ENCODE results near the gene SDK1. TPM values are rescaled to one million over a fixed set of nuclear protein-coding genes. Genes with fewer than 3 reads are reported as not detected.

The SDK1 gene
- total and polyA plus RNA-seq, 2 donors, result 3.2 to 7.8 TPM

DNA sequence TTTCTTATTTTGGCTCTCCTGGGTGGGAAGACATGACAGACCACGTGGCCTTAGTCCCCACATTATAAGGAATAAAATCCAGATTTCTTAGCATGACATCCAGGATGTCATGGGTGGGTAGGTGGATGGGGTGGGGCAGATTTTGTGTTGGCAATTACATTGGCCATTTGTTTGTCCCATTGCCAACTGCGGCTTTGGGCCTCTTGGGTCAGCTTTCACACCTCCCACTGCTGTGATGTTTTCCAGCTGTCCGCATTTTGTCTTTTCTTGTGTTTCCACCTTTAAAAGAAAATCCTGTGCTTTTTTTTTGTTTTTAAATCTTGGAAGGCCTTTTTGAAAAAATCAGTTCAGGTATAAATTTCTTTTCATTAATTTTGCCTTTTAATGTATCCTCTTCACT lies 237.0 kb downstream of the SDK1 start:
- Histone ChIP-seq H3K4me3 (ENCODE audit: low read length in 2 of 2) (no peak overlapping the region), H3K9me3 (ENCODE audit: control insufficient read depth in 2 of 2, insufficient read depth in 1 of 2, low read length in 1 of 2) (no peaks in the 10 kb centered on the region), H3K27ac (ENCODE audit: low read depth in 1 of 2, low read length in 1 of 2) (no peak overlapping the region), H3K27me3 (ENCODE audit: control insufficient read depth in 2 of 2, insufficient read depth in 1 of 2, low read length in 1 of 2) (no peaks in the 10 kb centered on the region), H3K36me3 (ENCODE audit: control insufficient read depth in 2 of 2, insufficient read depth in 2 of 2, low read length in 1 of 2) (no peaks in the 10 kb centered on the region), H3K4me1 (ENCODE audit: control insufficient read depth in 2 of 2, insufficient read depth in 2 of 2, low read length in 2 of 2) (no peaks in the 10 kb centered on the region)
- 92% methylated on average over 3 of the region's 3 CpGs for WGBS
- DNase-seq (ENCODE audit: low read depth in 6 of 9, low spot score in 9 of 9), result no peak

GRCh38 chr7:3540456-3541220 lies 239.6 kb downstream of the SDK1 start:
- WGBS, result 91% methylated on average over 5 of the region's 5 CpGs
- H3K27ac ChIP-seq (ENCODE audit: low read depth in 1 of 2, low read length in 1 of 2), result no peak overlapping the region

DNA sequence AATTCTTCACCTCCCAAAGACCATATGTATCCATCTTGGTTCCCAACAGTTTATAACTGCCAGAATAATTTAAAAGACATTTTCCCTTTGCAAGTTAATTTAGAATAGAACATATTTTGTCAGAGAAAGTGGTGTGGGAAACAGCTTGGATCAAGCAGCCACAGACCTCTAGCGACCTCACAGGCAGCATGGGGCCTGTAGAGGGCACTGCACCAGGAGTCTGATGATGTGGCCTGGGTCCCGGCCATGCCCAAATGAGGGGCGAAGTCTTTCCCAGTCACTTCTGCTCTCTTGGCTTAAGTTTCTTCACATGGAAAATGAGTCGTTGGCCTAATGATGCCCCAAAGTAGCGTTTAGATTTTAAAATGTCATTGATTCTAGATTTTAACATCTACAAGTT lies 243.2 kb downstream of the SDK1 start:
- H3K27me3 ChIP-seq (ENCODE audit: control insufficient read depth in 2 of 2, insufficient read depth in 1 of 2, low read length in 1 of 2), result no peaks in the 10 kb centered on the region
- H3K4me3 ChIP-seq (ENCODE audit: low read length in 2 of 2), result no peak overlapping the region
- 78% methylated on average over 5 of the region's 5 CpGs for WGBS
- no peaks in the 10 kb centered on the region for H3K4me1 ChIP-seq (ENCODE audit: control insufficient read depth in 2 of 2, insufficient read depth in 2 of 2, low read length in 2 of 2)
- H3K9me3 ChIP-seq (ENCODE audit: control insufficient read depth in 2 of 2, insufficient read depth in 1 of 2, low read length in 1 of 2), result no peaks in the 10 kb centered on the region
- no peak for DNase-seq (ENCODE audit: low read depth in 6 of 9, low spot score in 9 of 9)
- no peaks in the 10 kb centered on the region for H3K36me3 ChIP-seq (ENCODE audit: control insufficient read depth in 2 of 2, insufficient read depth in 2 of 2, low read length in 1 of 2)
- H3K27ac ChIP-seq (ENCODE audit: low read depth in 1 of 2, low read length in 1 of 2), result no peak overlapping the region

More at GRCh38 chr7:3540456-3541220, 239.6 kb downstream of the SDK1 start:
- Histone ChIP-seq H3K4me1 (ENCODE audit: control insufficient read depth in 2 of 2, insufficient read depth in 2 of 2, low read length in 2 of 2) (no peaks in the 10 kb centered on the region), H3K4me3 (ENCODE audit: low read length in 2 of 2) (no peak overlapping the region), H3K36me3 (ENCODE audit: control insufficient read depth in 2 of 2, insufficient read depth in 2 of 2, low read length in 1 of 2) (no peaks in the 10 kb centered on the region), H3K9me3 (ENCODE audit: control insufficient read depth in 2 of 2, insufficient read depth in 1 of 2, low read length in 1 of 2) (no peaks in the 10 kb centered on the region), H3K27me3 (ENCODE audit: control insufficient read depth in 2 of 2, insufficient read depth in 1 of 2, low read length in 1 of 2) (no peaks in the 10 kb centered on the region)
- no peak for DNase-seq (ENCODE audit: low read depth in 6 of 9, low spot score in 9 of 9)

DNA sequence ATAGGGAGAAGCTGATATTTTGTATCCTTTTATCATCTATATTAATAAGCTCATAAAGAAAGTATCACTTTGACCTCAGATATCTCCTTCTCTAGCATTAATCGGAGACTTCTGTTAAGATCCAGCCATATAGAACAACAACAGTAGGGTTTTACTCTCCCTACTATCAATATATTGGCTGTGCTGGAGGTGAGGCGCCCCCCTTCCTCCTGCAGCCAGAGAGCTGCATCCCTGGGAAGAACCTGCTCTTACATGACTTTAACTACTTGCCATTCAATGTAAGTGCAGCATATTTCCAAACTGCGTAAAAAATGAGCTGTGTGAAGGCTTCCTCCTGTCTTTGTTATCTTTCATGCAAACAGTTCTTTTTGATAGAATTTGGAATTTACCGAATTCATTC lies 247.8 kb downstream of the SDK1 start:
- Histone ChIP-seq H3K27ac (ENCODE audit: low read depth in 1 of 2, low read length in 1 of 2) (no peak overlapping the region), H3K27me3 (ENCODE audit: control insufficient read depth in 2 of 2, insufficient read depth in 1 of 2, low read length in 1 of 2) (no peaks in the 10 kb centered on the region), H3K4me3 (ENCODE audit: low read length in 2 of 2) (no peak overlapping the region), H3K9me3 (ENCODE audit: control insufficient read depth in 2 of 2, insufficient read depth in 1 of 2, low read length in 1 of 2) (no peaks in the 10 kb centered on the region), H3K4me1 (ENCODE audit: control insufficient read depth in 2 of 2, insufficient read depth in 2 of 2, low read length in 2 of 2) (no peaks in the 10 kb centered on the region), H3K36me3 (ENCODE audit: control insufficient read depth in 2 of 2, insufficient read depth in 2 of 2, low read length in 1 of 2) (no peaks in the 10 kb centered on the region)
- WGBS, result 67% methylated on average over 4 of the region's 4 CpGs
- no peak for DNase-seq (ENCODE audit: low read depth in 6 of 9, low spot score in 9 of 9)

- Histone ChIP-seq H3K4me3 (ENCODE audit: low read length in 2 of 2) (no peak overlapping the region), H3K4me1 (ENCODE audit: control insufficient read depth in 2 of 2, insufficient read depth in 2 of 2, low read length in 2 of 2) (no peaks in the 10 kb centered on the region), H3K27me3 (ENCODE audit: control insufficient read depth in 2 of 2, insufficient read depth in 1 of 2, low read length in 1 of 2) (no peaks in the 10 kb centered on the region), H3K27ac (ENCODE audit: low read depth in 1 of 2, low read length in 1 of 2) (peak overlapping the region in 1 of 2 donors; percentile 46), H3K36me3 (ENCODE audit: control insufficient read depth in 2 of 2, insufficient read depth in 2 of 2, low read length in 1 of 2) (no peaks in the 10 kb centered on the region), H3K9me3 (ENCODE audit: control insufficient read depth in 2 of 2, insufficient read depth in 1 of 2, low read length in 1 of 2) (no peaks in the 10 kb centered on the region)
- no peak for DNase-seq (ENCODE audit: low read depth in 6 of 9, low spot score in 9 of 9)
- 68% methylated on average over 2 of the region's 2 CpGs for WGBS
These were observed 248.5 kb downstream of the SDK1 start for GRCh38 chr7:3549601-3550000.

DNA sequence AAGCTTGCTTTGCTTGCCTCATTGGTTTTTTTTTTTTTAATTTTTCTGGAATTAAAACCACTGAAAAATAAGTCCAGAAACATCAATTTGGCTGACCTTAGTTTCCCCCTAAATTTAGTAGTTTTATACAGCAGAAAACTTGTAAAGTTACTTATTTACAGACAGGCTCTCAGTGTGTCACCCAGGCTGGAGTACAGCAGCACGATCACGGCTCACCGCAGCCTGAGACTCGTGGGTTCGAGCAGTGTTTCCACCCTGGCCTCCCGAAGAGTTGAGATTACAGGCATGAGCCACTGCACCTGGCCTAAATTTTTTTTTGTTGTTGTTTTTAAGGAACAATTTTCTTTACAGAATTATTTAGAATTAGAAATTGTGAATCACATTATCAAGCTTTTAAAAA lies 250.5 kb downstream of the SDK1 start:
- Histone ChIP-seq H3K4me3 (ENCODE audit: low read length in 2 of 2) (no peak overlapping the region), H3K36me3 (ENCODE audit: control insufficient read depth in 2 of 2, insufficient read depth in 2 of 2, low read length in 1 of 2) (no peaks in the 10 kb centered on the region), H3K27ac (ENCODE audit: low read depth in 1 of 2, low read length in 1 of 2) (no peak overlapping the region), H3K27me3 (ENCODE audit: control insufficient read depth in 2 of 2, insufficient read depth in 1 of 2, low read length in 1 of 2) (no peaks in the 10 kb centered on the region), H3K4me1 (ENCODE audit: control insufficient read depth in 2 of 2, insufficient read depth in 2 of 2, low read length in 2 of 2) (no peaks in the 10 kb centered on the region), H3K9me3 (ENCODE audit: control insufficient read depth in 2 of 2, insufficient read depth in 1 of 2, low read length in 1 of 2) (no peaks in the 10 kb centered on the region)
- no peak for DNase-seq (ENCODE audit: low read depth in 6 of 9, low spot score in 9 of 9)
- 92% methylated on average over 6 of the region's 6 CpGs for WGBS

- H3K36me3 ChIP-seq (ENCODE audit: control insufficient read depth in 2 of 2, insufficient read depth in 2 of 2, low read length in 1 of 2), result no peaks in the 10 kb centered on the region
- no peaks in the 10 kb centered on the region for H3K4me1 ChIP-seq (ENCODE audit: control insufficient read depth in 2 of 2, insufficient read depth in 2 of 2, low read length in 2 of 2)
- no peak for DNase-seq (ENCODE audit: low read depth in 6 of 9, low spot score in 9 of 9)
- no peak overlapping the region for H3K4me3 ChIP-seq (ENCODE audit: low read length in 2 of 2)
- WGBS, result 73% methylated on average over 1 of the region's 1 CpG
- H3K27ac ChIP-seq (ENCODE audit: low read depth in 1 of 2, low read length in 1 of 2), result no peak overlapping the region
- H3K9me3 ChIP-seq (ENCODE audit: control insufficient read depth in 2 of 2, insufficient read depth in 1 of 2, low read length in 1 of 2), result no peaks in the 10 kb centered on the region
- H3K27me3 ChIP-seq (ENCODE audit: control insufficient read depth in 2 of 2, insufficient read depth in 1 of 2, low read length in 1 of 2), result no peaks in the 10 kb centered on the region
These were observed 251.4 kb downstream of the SDK1 start for GRCh38 chr7:3552499-3552898.

- H3K27me3 ChIP-seq (ENCODE audit: control insufficient read depth in 2 of 2, insufficient read depth in 1 of 2, low read length in 1 of 2), result no peaks in the 10 kb centered on the region
- no peaks in the 10 kb centered on the region for H3K36me3 ChIP-seq (ENCODE audit: control insufficient read depth in 2 of 2, insufficient read depth in 2 of 2, low read length in 1 of 2)
- DNase-seq (ENCODE audit: low read depth in 6 of 9, low spot score in 9 of 9), result no peak
- 65% methylated on average over 2 of the region's 2 CpGs for WGBS
- H3K27ac ChIP-seq (ENCODE audit: low read depth in 1 of 2, low read length in 1 of 2), result no peak overlapping the region
- no peaks in the 10 kb centered on the region for H3K4me1 ChIP-seq (ENCODE audit: control insufficient read depth in 2 of 2, insufficient read depth in 2 of 2, low read length in 2 of 2)
- H3K4me3 ChIP-seq (ENCODE audit: low read length in 2 of 2), result no peak overlapping the region
- no peaks in the 10 kb centered on the region for H3K9me3 ChIP-seq (ENCODE audit: control insufficient read depth in 2 of 2, insufficient read depth in 1 of 2, low read length in 1 of 2)
These were observed 257.3 kb downstream of the SDK1 start for GRCh38 chr7:3558400-3558799.

DNA sequence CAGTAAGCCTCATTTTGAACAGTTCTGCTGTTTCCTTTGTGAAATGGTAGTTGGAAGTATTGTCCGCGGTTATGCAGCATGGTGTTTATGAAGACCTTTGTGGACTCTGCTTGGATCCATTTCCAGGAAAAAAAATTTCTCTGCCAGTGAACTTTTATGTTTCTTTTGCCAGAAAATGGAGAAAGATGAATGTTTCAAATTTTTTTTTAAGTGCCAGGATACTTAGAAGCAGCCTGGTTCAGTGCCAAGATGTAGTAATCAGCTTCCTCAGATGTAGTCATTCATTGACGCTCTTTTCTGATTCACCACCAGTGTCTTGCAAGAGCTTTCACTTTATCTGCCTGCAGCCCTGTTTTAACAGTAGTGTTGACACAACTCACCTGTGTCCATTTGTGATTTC lies 258.2 kb downstream of the SDK1 start:
- Histone ChIP-seq H3K27me3 (ENCODE audit: control insufficient read depth in 2 of 2, insufficient read depth in 1 of 2, low read length in 1 of 2) (no peaks in the 10 kb centered on the region), H3K27ac (ENCODE audit: low read depth in 1 of 2, low read length in 1 of 2) (peak overlapping the region in 1 of 2 donors; percentile 7), H3K4me3 (ENCODE audit: low read length in 2 of 2) (no peak overlapping the region), H3K9me3 (ENCODE audit: control insufficient read depth in 2 of 2, insufficient read depth in 1 of 2, low read length in 1 of 2) (no peaks in the 10 kb centered on the region), H3K36me3 (ENCODE audit: control insufficient read depth in 2 of 2, insufficient read depth in 2 of 2, low read length in 1 of 2) (no peaks in the 10 kb centered on the region), H3K4me1 (ENCODE audit: control insufficient read depth in 2 of 2, insufficient read depth in 2 of 2, low read length in 2 of 2) (no peaks in the 10 kb centered on the region)
- DNase-seq (ENCODE audit: low read depth in 6 of 9, low spot score in 9 of 9), result peak in 1 of 9 donors; percentile 10
- 88% methylated on average over 3 of the region's 3 CpGs for WGBS

Measured in thymus (tissue), 11 donors.